RWPE1 (cell line): Measurements from ENCODE around the gene EVX1.

Experiments used
- CTCF ChIA-PET: fragments of 350-600 bp; sonication (Branson Sonifier 250); formaldehyde crosslinking; extraction: SDS; loops from one replicate; lab custom pipeline; 2021; lab: Yijun Ruan, JAX
- POLR2A ChIA-PET: fragments of 400-600 bp; formaldehyde crosslinking; extraction: SDS; loops from one replicate; lab custom pipeline; 2020; ENCODE audit warnings: antibody characterized with exemption; ENCODE audit not compliant: low non-redundant PET; lab: Yijun Ruan, JAX
- DNase-seq: peaks from one replicate; pipeline ENCODE4 v3.0.0; 2012; ENCODE audit warnings: low spot score
- H3K27ac ChIP-seq: fragments of 450-650 bp; 2 replicates; pipeline ENCODE4 v1.5.1; 2017
- CTCF ChIP-seq: fragments of 450-650 bp; conservative IDR thresholded peaks from 2 replicates; pipeline ENCODE4 v1.5.1; 2017; ENCODE audit warnings: low read depth, mild to moderate bottlenecking

The EVX1 gene

GRCh38 chr7:27243340-27244163 is 950 bp downstream of the EVX1 start:
- no peak for TF ChIP-seq CTCF
- ChIA-PET POLR2A (no interaction called here), CTCF (interaction anchor here (0.6 kb wide), 1 partner anchor 1573 kb away, joined by 4 read pairs; no protein-coding TSS in a partner anchor)
- H3K27ac ChIP-seq, result no peak overlapping the region
- DNase-seq, result no peak

GRCh38 chr7:27244488-27245123 is 2.0 kb downstream of the EVX1 start:
- no peak overlapping the region for H3K27ac ChIP-seq
- ChIA-PET POLR2A (no interaction called here), CTCF (no interaction called here)
- no peak for TF ChIP-seq CTCF
- DNase-seq, result no peak

- no peak overlapping the region for H3K27ac ChIP-seq
- POLR2A ChIA-PET, result no interaction called here
- TF ChIP-seq CTCF, result no peak
- CTCF ChIA-PET, result interaction anchor here (0.6 kb wide), 1 partner anchor 339 kb away, joined by 3 read pairs; no protein-coding TSS in a partner anchor
- DNase-seq, result no peak
Observed at GRCh38 chr7:27245124-27245797, 2.7 kb downstream of the EVX1 start.

- ChIA-PET POLR2A (no interaction called here), CTCF (interaction anchor here (0.6 kb wide), 3 partner anchors 17 to 338 kb away, joined by 3 read pairs; no protein-coding TSS in a partner anchor)
- no peak overlapping the region for H3K27ac ChIP-seq
- TF ChIP-seq CTCF, result no peak
- no peak for DNase-seq
Observed at GRCh38 chr7:27245798-27246691, 3.4 kb downstream of the EVX1 start.

GRCh38 chr7:27247000-27247399 is 4.4 kb downstream of the EVX1 start:
- ChIA-PET POLR2A (no interaction called here), CTCF (interaction anchor here (0.5 to 0.6 kb wide), 3 partner anchors 17 to 1545 kb away, joined by 3 read pairs; no protein-coding TSS in a partner anchor)
- no peak for DNase-seq
- TF ChIP-seq CTCF, result no peak
- no peak overlapping the region for H3K27ac ChIP-seq
